ENCODE data around the gene ACOXL.

Gene ACOXL

GRCh38 chr2:110731064-110731463 lies 1.3 kb upstream of the ACOXL start:
- CTCF ChIA-PET = interaction anchor here (0.9 to 1.3 kb wide), 2 partner anchors 24 to 25 kb away, joined by 3 read pairs; no protein-coding TSS in a partner anchor
- TF ChIP-seq CTCF (IDR thresholded peaks at IDR 0.05; ENCODE audit: insufficient read depth, low read length, missing control alignments) = no peak
- no peak for DNase-seq (ENCODE audit: low read depth, low spot score)
- no peak overlapping the region for H3K4me3 ChIP-seq (ENCODE audit: low read depth, low read length)
- POLR2A ChIA-PET = no interaction called here

- ChIA-PET POLR2A (no interaction called here), CTCF (interaction anchor here (0.9 to 1.6 kb wide), 2 partner anchors 19 to 76 kb away, joined by 4 to 6 read pairs; no protein-coding TSS in a partner anchor)
- DNase-seq (ENCODE audit: low read depth, low spot score) = no peak
- no peak for TF ChIP-seq CTCF (IDR thresholded peaks at IDR 0.05; ENCODE audit: insufficient read depth, low read length, missing control alignments)
- no peak overlapping the region for H3K4me3 ChIP-seq (ENCODE audit: low read depth, low read length)
Observed at GRCh38 chr2:110735366-110735765, 3.0 kb downstream of the ACOXL start.

- H3K4me3 ChIP-seq (ENCODE audit: low read depth, low read length) = no peak overlapping the region
- ChIA-PET CTCF (no interaction called here), POLR2A (no interaction called here)
- DNase-seq (ENCODE audit: low read depth, low spot score) = no peak
- no peak for TF ChIP-seq CTCF (IDR thresholded peaks at IDR 0.05; ENCODE audit: insufficient read depth, low read length, missing control alignments)
Observed at GRCh38 chr2:110737783-110738182, 5.4 kb downstream of the ACOXL start.

GRCh38 chr2:110740747-110741349 lies 8.5 kb downstream of the ACOXL start:
- H3K4me3 ChIP-seq (ENCODE audit: low read depth, low read length) = no peak overlapping the region
- DNase-seq (ENCODE audit: low read depth, low spot score) = no peak
- POLR2A ChIA-PET = no interaction called here
- CTCF ChIA-PET = interaction anchor here (1.1 kb wide), 1 partner anchor 14 kb away, joined by 8 read pairs; no protein-coding TSS in a partner anchor
- no peak for TF ChIP-seq CTCF (IDR thresholded peaks at IDR 0.05; ENCODE audit: insufficient read depth, low read length, missing control alignments)

GRCh38 chr2:110741491-110741980 lies 9.2 kb downstream of the ACOXL start:
- ChIA-PET CTCF (no interaction called here), POLR2A (no interaction called here)
- no peak for DNase-seq (ENCODE audit: low read depth, low spot score)
- H3K4me3 ChIP-seq (ENCODE audit: low read depth, low read length) = no peak overlapping the region
- TF ChIP-seq CTCF (IDR thresholded peaks at IDR 0.05; ENCODE audit: insufficient read depth, low read length, missing control alignments) = no peak

- CTCF ChIA-PET = interaction anchor here (1.0 kb wide), 1 partner anchor 13 kb away, joined by 3 read pairs; no protein-coding TSS in a partner anchor
- H3K4me3 ChIP-seq (ENCODE audit: low read depth, low read length) = no peak overlapping the region
- POLR2A ChIA-PET = no interaction called here
Observed at GRCh38 chr2:110742412-110742811, 10.0 kb downstream of the ACOXL start.

More at GRCh38 chr2:110742412-110742811, 10.0 kb downstream of the ACOXL start:
- TF ChIP-seq CTCF (IDR thresholded peaks at IDR 0.05; ENCODE audit: insufficient read depth, low read length, missing control alignments) = no peak
- no peak for DNase-seq (ENCODE audit: low read depth, low spot score)

All from AG04449 (cell line).